DOHH2 (cell line): Measurements from ENCODE around the gene MCMBP.
A peak's percentile ranks its signal among the peaks of the same experiment; 100 is the strongest.

ENCODE experiments used
- H3F3A ChIP-seq: fragments of 200-600 bp; sonication (generic), shearing (Covaris generic); 2 replicates; pipeline ENCODE4 v1.6.0; 2016; ENCODE audit warnings: antibody characterized with exemption, mild to moderate bottlenecking; ENCODE audit not compliant: control insufficient read depth, insufficient read depth
- H3K27ac ChIP-seq: fragments of 200-600 bp; sonication (generic); 2 replicates; pipeline ENCODE4 v1.5.1; 2014; ENCODE audit warnings: low read depth, mild to moderate bottlenecking, low read length, moderate library complexity
- H3K27me3 ChIP-seq: fragments of 200-600 bp; sonication (generic); 2 replicates; pipeline ENCODE4 v1.6.1; 2014; ENCODE audit warnings: mild to moderate bottlenecking, low read length, mixed read lengths; ENCODE audit not compliant: control insufficient read depth
- H3K36me3 ChIP-seq: fragments of 200-600 bp; sonication (generic); 2 replicates; pipeline ENCODE4 v1.6.1; 2014; ENCODE audit warnings: mild to moderate bottlenecking, low read length, moderate library complexity, mixed read lengths; ENCODE audit not compliant: control insufficient read depth
- H3K4me1 ChIP-seq: fragments of 200-600 bp; sonication (generic); 2 replicates; pipeline ENCODE4 v1.6.1; 2014; ENCODE audit warnings: mild to moderate bottlenecking, low read length, mixed read lengths; ENCODE audit not compliant: control insufficient read depth
- H3K4me2 ChIP-seq: fragments of 200-600 bp; sonication (generic); 2 replicates; pipeline ENCODE4 v1.6.0; 2014; ENCODE audit warnings: mild to moderate bottlenecking, low read length, moderate library complexity
- H3K4me3 ChIP-seq: fragments of 200-600 bp; sonication (generic); 2 replicates; pipeline ENCODE4 v1.5.1; 2014; ENCODE audit warnings: mild to moderate bottlenecking, low read length, mixed read lengths
- H3K79me2 ChIP-seq: fragments of 200-600 bp; sonication (generic); 2 replicates; pipeline ENCODE4 v1.6.1; 2014; ENCODE audit warnings: mild to moderate bottlenecking, low read length, mixed read lengths; ENCODE audit not compliant: control insufficient read depth
- H3K9me2 ChIP-seq: fragments of 200-600 bp; sonication (generic); replicated peaks from 2 replicates; pipeline ENCODE4 v1.6.1; 2014; ENCODE audit warnings: mild to moderate bottlenecking, low read length, mixed read lengths; ENCODE audit not compliant: control insufficient read depth
- H3K9me3 ChIP-seq: fragments of 200-600 bp; sonication (generic); 2 replicates; pipeline ENCODE4 v1.6.1; 2014; ENCODE audit warnings: antibody characterized with exemption, low read length, mixed read lengths; ENCODE audit not compliant: control insufficient read depth, insufficient read depth
- H4K20me1 ChIP-seq: fragments of 200-600 bp; sonication (generic); 2 replicates; pipeline ENCODE4 v1.6.0; 2014; ENCODE audit warnings: low read depth, mild to moderate bottlenecking, antibody characterized with exemption, low read length, moderate library complexity; ENCODE audit not compliant: control insufficient read depth, insufficient read depth
- CTCF ChIP-seq: fragments of 200-600 bp; sonication (generic); IDR thresholded peaks from one replicate; pipeline ENCODE4 v1.5.1; 2014; ENCODE audit warnings: antibody characterized with exemption, mild to moderate bottlenecking, low read depth, low read length; ENCODE audit not compliant: poor library complexity, severe bottlenecking
- EZH2phosphoT487 ChIP-seq: fragments of 200-600 bp; sonication (generic); IDR thresholded peaks from 2 replicates; pipeline ENCODE4 v1.6.1; 2017; ENCODE audit warnings: borderline replicate concordance, mild to moderate bottlenecking, antibody characterized with exemption, low read length, moderate library complexity, mixed read lengths

The MCMBP gene

GRCh38 chr10:119865699-119866240 lies 6.9 kb downstream of the MCMBP start:
- H3K9me3 ChIP-seq = no peaks in the 10 kb centered on the region
- peaks cover 41% of the 10 kb centered on the region for H4K20me1 ChIP-seq
- no peaks in the 10 kb centered on the region for H3K27me3 ChIP-seq
- TF ChIP-seq EZH2phosphoT487 (no peak), CTCF (no peak)
- H3F3A ChIP-seq = peaks cover 29% of the 10 kb centered on the region
- H3K4me2 ChIP-seq = peak overlapping the region; percentile 18; the same call in 1 of the 2 replicates
- no peaks in the 10 kb centered on the region for H3K9me2 ChIP-seq
- peaks cover 86% of the 10 kb centered on the region for H3K4me1 ChIP-seq
- H3K4me3 ChIP-seq = no peak overlapping the region
- peaks cover 45% of the 10 kb centered on the region for H3K36me3 ChIP-seq
- H3K27ac ChIP-seq = no peak overlapping the region
- peaks cover 100% of the 10 kb centered on the region for H3K79me2 ChIP-seq

GRCh38 chr10:119863951-119864565 lies 8.6 kb downstream of the MCMBP start:
- Histone ChIP-seq H3K27me3 (no peaks in the 10 kb centered on the region), H3K4me1 (peaks cover 91% of the 10 kb centered on the region), H3K9me2 (no peaks in the 10 kb centered on the region), H3K4me3 (peak overlapping the region; percentile 24), H3K27ac (peak overlapping the region; percentile 37), H3K79me2 (peaks cover 100% of the 10 kb centered on the region), H3F3A (peaks cover 41% of the 10 kb centered on the region), H3K4me2 (peak overlapping the region; percentile 43), H4K20me1 (peaks cover 48% of the 10 kb centered on the region), H3K9me3 (no peaks in the 10 kb centered on the region), H3K36me3 (peaks cover 45% of the 10 kb centered on the region)
- TF ChIP-seq EZH2phosphoT487 (no peak), CTCF (no peak)

DNA sequence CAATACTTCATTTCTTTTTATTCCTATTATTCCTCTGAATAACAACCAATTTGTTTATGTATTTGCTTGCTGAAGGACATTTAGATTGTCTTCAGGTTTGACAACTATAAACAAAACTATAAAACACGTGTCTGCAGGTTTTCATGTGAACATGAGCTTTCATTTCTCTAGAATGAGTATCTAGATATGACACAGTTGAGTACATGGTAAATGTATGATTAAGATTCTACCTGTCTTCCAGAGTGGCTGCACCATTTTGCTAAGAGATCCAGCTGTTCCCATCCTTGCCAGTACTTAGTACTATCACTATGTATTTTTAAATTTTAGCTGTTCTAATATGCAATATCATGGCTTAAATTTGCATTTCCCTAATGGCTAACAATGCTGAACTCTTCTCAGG lies 10.1 kb downstream of the MCMBP start:
- Histone ChIP-seq H3K4me3 (no peak overlapping the region), H3K79me2 (peaks cover 100% of the 10 kb centered on the region), H3K9me3 (no peaks in the 10 kb centered on the region), H3K4me2 (0 out of 2 replicates have a peak overlapping the region, but pooled peaks have one; percentile 2), H3K4me1 (peaks cover 79% of the 10 kb centered on the region), H3K9me2 (no peaks in the 10 kb centered on the region), H3K27ac (no peak overlapping the region), H3F3A (peaks cover 41% of the 10 kb centered on the region), H3K36me3 (peaks cover 53% of the 10 kb centered on the region), H3K27me3 (no peaks in the 10 kb centered on the region), H4K20me1 (peaks cover 54% of the 10 kb centered on the region)
- TF ChIP-seq CTCF (no peak), EZH2phosphoT487 (no peak)
